ENCODE results near the gene ATXN7L2.
A peak's percentile ranks its signal among the peaks of the same experiment; 100 is the strongest.

Gene ATXN7L2

DNA sequence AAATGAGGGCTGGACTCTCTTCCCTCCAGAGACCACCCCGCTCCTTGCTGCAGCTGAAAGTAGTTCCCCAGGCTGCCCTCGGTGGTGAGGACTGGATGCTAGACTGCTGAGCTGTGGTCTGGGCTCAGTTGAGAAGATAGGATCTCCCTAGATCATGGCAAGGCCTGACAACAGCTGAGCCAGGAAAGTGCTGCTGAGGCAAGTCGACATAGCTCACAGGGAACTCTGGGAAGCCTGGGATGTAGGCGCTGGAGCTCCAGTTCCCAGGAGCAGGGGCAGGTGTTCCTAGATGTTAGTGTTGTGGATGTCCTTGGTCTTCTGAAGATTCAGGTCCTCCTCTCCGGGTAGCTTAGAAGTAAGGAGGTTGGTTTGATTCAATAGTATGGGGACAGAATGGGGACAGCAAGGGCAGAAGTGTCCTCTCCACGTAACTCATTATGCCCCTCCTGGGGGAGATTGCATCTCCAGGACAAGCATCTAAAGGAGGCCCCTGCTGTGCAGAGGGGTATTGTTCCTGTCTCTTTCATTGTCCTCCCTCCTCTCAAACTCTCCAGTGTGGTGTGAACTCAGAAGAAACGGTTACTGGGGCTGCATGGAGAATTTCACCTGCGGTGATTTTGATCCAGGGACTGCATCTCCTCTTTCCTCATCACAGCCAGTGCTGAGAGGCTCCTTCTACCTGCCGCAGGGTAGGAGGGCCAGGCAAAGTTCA, 13.9 kb downstream of the ATXN7L2 start:
- DNase-seq (ENCODE audit: insufficient read length, low spot score) (no peak), FAIRE-seq (no peak)

DNA sequence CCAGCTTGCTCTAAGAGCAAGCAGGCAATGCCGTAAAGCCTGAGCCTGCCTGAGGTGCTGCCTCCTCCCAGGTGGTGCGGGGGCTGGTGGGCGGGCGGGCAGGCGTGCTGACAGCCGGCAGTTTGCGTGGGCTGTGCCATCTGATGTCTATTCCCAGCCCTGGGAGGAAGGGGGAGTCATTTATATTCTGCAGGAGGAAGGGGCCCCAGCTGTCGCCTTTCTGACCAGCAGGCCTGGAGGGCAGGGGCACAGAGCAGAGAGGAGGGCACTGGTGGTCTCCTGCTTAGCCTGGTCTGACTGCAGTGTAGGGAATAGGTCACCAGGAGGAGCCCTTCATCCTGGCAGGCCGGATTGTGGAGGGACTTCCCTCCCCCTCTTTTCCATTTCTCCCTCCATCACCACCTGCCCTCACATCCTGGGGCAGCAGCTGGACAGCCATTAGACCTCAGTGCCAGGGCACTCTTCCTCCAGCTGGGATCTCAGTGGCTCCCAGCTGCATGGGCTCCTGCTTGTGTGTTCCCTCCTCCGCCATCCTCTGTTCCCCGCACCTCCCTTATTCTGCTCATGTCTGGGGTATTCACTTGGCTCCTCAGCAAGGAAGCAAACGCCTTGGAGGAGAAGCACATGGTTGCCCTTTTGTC, 14.6 kb downstream of the ATXN7L2 start:
- no peak for FAIRE-seq
- DNase-seq (ENCODE audit: insufficient read length, low spot score): no peak

GRCh38 chr1:109499081-109499480, 15.4 kb downstream of the ATXN7L2 start:
- DNase-seq (ENCODE audit: insufficient read length, low spot score): no peak
- no peak for FAIRE-seq

- FAIRE-seq (no peak), DNase-seq (ENCODE audit: insufficient read length, low spot score) (no peak)
Measured at GRCh38 chr1:109499661-109500536, 16.2 kb downstream of the ATXN7L2 start.

DNA sequence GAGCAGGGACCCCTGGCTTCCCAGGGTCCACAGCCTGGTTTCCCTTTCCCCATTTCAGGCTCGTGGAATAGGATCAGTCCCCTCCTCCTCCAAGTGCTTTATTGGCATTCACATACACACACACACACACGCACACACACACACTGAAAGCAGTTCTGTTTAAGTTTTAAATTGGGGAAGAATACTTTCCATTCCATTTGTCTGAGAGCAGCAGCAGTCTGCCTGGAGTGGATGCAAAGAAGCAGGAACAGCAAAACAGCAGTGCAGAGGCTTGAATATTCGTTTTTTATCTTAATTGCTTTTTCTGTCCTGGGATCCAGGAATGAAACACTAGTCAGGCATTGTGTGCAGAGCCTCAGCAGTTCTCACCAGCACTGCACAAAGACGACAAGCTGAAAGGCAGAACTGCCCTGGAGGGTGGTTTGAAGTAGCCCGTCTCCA, 17.3 kb downstream of the ATXN7L2 start:
- DNase-seq (ENCODE audit: insufficient read length, low spot score) (no peak), FAIRE-seq (no peak)

DNA sequence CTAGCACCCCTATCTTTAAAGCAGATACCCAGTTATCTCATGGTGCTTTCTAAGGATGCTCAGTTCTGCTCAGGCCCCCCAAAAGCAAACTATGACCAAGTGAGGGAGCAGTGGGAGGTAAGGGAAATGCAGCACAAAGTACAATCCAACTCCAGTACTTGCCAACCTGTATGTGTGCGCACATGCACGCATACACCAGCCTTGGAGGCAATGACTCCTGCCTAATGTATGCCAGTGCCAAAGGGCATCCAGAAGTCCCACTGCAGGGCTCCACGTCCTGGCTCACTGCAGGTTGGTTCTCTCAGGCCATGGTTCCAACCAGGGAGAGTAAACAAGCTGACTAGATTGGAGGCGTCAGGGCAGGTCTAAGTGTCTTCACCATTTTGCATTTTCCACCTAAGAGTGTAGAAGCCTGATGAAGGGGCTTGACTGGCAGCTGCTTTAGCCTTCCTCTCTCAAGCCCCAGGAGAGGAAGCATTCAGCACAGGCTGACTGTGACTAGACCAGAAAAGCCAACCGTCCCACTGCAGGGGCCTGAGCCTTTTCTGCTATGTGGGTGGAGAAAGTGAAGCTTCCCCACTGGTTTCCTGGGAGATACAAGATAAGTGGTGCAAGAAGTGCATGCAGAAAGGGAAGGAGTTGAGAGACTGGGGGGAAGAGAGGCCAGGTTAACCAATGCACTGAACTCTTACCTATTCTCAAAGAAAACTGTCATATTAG, 18.1 kb downstream of the ATXN7L2 start:
- FAIRE-seq (no peak), DNase-seq (ENCODE audit: insufficient read length, low spot score) (no peak)

- FAIRE-seq: no peak
- DNase-seq (ENCODE audit: insufficient read length, low spot score): no peak
Measured at GRCh38 chr1:109502364-109502851, 18.7 kb downstream of the ATXN7L2 start.

GRCh38 chr1:109503935-109504334, 20.2 kb downstream of the ATXN7L2 start:
- no peak for DNase-seq (ENCODE audit: insufficient read length, low spot score)
- no peak for FAIRE-seq

DNA sequence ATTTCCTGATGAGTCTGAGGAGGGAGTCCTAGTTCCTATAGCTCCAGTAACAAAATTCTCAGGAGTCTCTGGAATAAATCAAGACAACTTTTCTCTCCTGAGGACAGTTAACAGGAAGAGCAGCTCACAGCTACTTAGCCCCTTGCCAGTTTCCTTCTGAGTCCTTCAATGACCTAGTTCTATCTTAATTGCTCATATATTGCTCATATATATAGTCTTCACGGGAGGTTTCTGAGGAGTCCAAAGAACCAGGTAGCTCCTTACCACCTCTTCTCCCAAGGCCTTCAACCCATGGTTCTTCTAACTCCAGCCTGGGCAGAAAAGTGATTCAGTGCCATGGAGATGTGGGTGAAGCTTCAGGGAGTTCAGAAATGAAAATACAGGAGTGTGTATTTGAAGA, 21.3 kb downstream of the ATXN7L2 start:
- FAIRE-seq: no peak
- DNase-seq (ENCODE audit: insufficient read length, low spot score): no peak

DNA sequence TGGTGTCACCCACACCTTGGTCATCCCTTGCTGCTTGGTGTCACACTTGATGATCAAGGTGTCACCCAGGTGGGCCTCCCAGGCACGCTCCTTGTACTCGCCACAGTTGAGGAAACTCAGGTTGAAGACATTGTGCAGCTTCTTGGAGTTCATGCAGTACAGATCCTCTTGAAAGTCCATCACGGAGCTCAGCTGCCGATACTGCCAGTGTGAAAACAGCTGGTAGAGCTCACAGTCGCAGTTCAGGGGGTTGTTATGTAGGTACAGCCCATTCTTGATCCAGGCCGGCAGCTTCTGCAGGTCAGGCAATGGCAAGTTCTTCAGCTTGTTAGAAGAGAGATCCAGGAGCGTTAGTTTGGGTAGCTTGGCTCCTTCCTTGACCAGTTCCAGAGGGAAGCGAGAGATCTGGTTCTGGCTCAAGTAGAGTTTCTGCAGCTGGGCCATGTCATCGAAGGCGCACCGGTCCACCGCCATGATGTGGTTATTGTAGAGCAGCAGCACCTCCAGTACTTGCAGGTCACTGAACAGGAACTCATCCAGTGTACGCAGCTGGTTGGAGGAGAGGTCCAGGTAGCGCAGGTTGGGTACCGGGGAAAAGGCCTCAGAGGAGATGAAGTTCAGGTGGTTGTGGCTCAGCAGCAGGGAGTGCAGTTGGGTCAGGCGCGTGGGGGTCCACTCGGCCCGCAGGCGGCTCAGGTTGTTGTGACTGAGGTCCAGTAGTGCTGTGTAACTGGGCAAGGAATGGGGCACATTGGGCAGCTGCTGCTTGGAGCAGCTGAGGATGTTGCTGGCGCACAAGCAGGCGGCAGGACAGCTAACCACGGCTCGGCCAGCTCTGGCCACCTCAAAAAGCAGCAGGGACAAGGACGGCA, 24.5 kb downstream of the ATXN7L2 start:
- no peak for FAIRE-seq
- DNase-seq (ENCODE audit: insufficient read length, low spot score): no peak

- FAIRE-seq: no peak
- DNase-seq (ENCODE audit: insufficient read length, low spot score): no peak
Measured at GRCh38 chr1:109508873-109509175, 25.1 kb downstream of the ATXN7L2 start.

GRCh38 chr1:109509176-109510134, 25.8 kb downstream of the ATXN7L2 start, which contains the start of gene AMIGO1:
AMIGO1 (minus strand) TSS chr1:109509727; CDS start chr1:109508912, 815 bp downstream.
- no peak for FAIRE-seq

DNA sequence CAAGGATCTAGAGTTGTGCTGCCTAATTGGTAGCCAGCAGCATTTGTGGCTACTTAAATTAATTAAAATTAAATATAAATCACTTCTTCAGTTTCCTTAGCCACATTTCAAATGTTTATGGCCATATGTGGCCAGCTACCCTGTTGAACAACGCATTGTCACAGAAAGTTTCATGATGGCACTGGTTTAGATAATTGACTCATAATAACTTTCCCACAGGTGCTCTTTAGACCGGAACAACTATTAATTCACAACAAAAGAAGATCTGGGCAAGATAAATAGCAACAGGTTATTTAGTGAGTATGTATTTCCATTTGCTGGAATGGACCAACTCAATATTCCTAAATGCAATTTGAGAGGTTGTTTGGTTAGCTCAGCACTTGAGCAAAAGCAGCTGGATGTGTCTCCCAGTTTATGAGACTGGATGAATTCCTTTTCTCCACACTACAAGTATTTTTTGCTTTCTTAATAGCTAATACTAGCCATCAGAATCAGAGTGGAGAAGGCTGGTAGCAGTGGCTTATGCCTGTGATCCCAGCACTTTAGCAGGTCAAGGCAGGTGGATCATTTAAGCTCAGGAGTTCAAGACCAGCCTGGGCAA, 29.5 kb downstream of the ATXN7L2 start:
- FAIRE-seq (no peak), DNase-seq (ENCODE audit: insufficient read length, low spot score) (no peak)

More at GRCh38 chr1:109509176-109510134, 25.8 kb downstream of the ATXN7L2 start, which contains the start of gene AMIGO1:
- peak; percentile 78 for DNase-seq (ENCODE audit: insufficient read length, low spot score)

DNA sequence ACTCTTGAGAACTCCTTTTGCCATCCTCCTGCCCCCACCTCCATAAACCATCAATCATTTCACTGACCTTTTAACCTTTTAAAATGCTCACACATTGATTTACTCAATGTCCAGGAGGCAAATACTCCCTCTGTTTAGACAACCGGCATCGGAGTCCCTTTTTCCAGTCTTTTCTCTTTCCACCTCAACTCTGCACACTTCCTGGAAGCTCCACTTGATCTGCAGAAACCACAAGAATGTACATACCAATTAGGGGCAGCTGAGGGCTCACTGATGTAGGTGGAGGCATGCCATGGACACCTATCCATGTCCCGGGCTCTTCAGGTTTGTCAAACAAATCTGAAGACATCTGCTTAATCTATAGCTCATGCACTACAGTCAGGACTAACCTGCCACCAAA, 31.1 kb downstream of the ATXN7L2 start:
- no peak for DNase-seq (ENCODE audit: insufficient read length, low spot score)
- no peak for FAIRE-seq

- DNase-seq (ENCODE audit: insufficient read length, low spot score) (no peak), FAIRE-seq (no peak)
Measured at GRCh38 chr1:109516872-109517271, 33.2 kb downstream of the ATXN7L2 start.

- no peak for DNase-seq (ENCODE audit: insufficient read length, low spot score)
- FAIRE-seq: no peak
Measured at GRCh38 chr1:109517337-109517736, 33.6 kb downstream of the ATXN7L2 start.

- DNase-seq (ENCODE audit: insufficient read length, low spot score): no peak
- no peak for FAIRE-seq
Measured at GRCh38 chr1:109521002-109521951, 37.6 kb downstream of the ATXN7L2 start.

All from GM19239 (cell line).